ENCODE data around the gene SLC24A1.

- TF ChIP-seq CTCF (conservative IDR thresholded peaks at IDR 0.05; ENCODE audit: low read depth, low read length) = no peak
- TF ChIP-seq EZH2 (IDR thresholded peaks at IDR 0.05; ENCODE audit: low read length, unreplicated experiment) = no peak
- no peak for TF ChIP-seq EZH2phosphoT487 (IDR thresholded peaks at IDR 0.05; ENCODE audit: borderline replicate concordance, low read length)
These were observed 2.0 kb upstream of the SLC24A1 start for GRCh38 chr15:65619626-65620290.

All from PC-3 (cell line).